ENCODE data around the gene SLC28A1. TPM values are rescaled to one million over a fixed set of nuclear protein-coding genes. Genes with fewer than 3 reads are reported as not detected.

SLC28A1 gene
- total RNA-seq, 3 donors from 2014 or later (not counting 1 experiment from before 2014, with no cell fraction given): not detected

GRCh38 chr15:84961114-84961452 is 76.6 kb downstream of the SLC28A1 start:
- peaks cover 16 to 23% of the 10 kb centered on the region in 2 donors for H3K27me3 Mint-ChIP-seq (ENCODE audit: low read depth in 2 of 2)
- no peak for DNase-seq
- H3K4me3 Mint-ChIP-seq: no peak overlapping the region
- H3K36me3 Mint-ChIP-seq: no peaks in the 10 kb centered on the region
- H3K27ac ChIP-seq (ENCODE audit: low read length): no peak overlapping the region
- no peaks in the 10 kb centered on the region for H3K4me1 ChIP-seq (ENCODE audit: control insufficient read depth, insufficient read depth, low read length)
- H3K9me3 Mint-ChIP-seq: no peaks in the 10 kb centered on the region
- no peak for TF ChIP-seq CTCF (IDR thresholded peaks at IDR 0.05)
- H3K4me1 Mint-ChIP-seq: no peaks in the 10 kb centered on the region
- intact Hi-C loops (cut with micrococcal nuclease): no loop called here
- no peaks in the 10 kb centered on the region for H3K36me3 ChIP-seq (ENCODE audit: control insufficient read depth, insufficient read depth, low read length)
- H3K27me3 ChIP-seq (ENCODE audit: control insufficient read depth, insufficient read depth, low read length): no peaks in the 10 kb centered on the region
- 90% methylated on average over 3 of the region's 3 CpGs for WGBS (ENCODE audit: insufficient coverage)
- H3K4me3 ChIP-seq (ENCODE audit: low read length): no peak overlapping the region
- no peaks in the 10 kb centered on the region for H3K9me3 ChIP-seq (ENCODE audit: control insufficient read depth, insufficient read depth, low read length)
- ATAC-seq: no peak
- H3K27ac Mint-ChIP-seq: no peak overlapping the region

- ATAC-seq: no peak
- no peak for TF ChIP-seq CTCF (IDR thresholded peaks at IDR 0.05)
- WGBS (ENCODE audit: insufficient coverage): 90% methylated on average over 2 of the region's 3 CpGs
- intact Hi-C loops (cut with micrococcal nuclease): no loop called here
- Mint-ChIP-seq H3K36me3 (no peaks in the 10 kb centered on the region), H3K9me3 (no peaks in the 10 kb centered on the region), H3K4me1 (no peaks in the 10 kb centered on the region), H3K27me3 (ENCODE audit: low read depth in 2 of 2) (peaks cover 16 to 17% of the 10 kb centered on the region in 2 donors), H3K27ac (no peak overlapping the region), H3K4me3 (no peak overlapping the region)
- Histone ChIP-seq H3K9me3 (ENCODE audit: control insufficient read depth, insufficient read depth, low read length) (no peaks in the 10 kb centered on the region), H3K27me3 (ENCODE audit: control insufficient read depth, insufficient read depth, low read length) (no peaks in the 10 kb centered on the region), H3K27ac (ENCODE audit: low read length) (no peak overlapping the region), H3K4me1 (ENCODE audit: control insufficient read depth, insufficient read depth, low read length) (no peaks in the 10 kb centered on the region), H3K4me3 (ENCODE audit: low read length) (no peak overlapping the region), H3K36me3 (ENCODE audit: control insufficient read depth, insufficient read depth, low read length) (no peaks in the 10 kb centered on the region)
- DNase-seq: no peak
Observed at GRCh38 chr15:84961707-84962106, 77.2 kb downstream of the SLC28A1 start.

GRCh38 chr15:84962955-84963354 is 78.5 kb downstream of the SLC28A1 start:
- Histone ChIP-seq H3K27ac (ENCODE audit: low read length) (no peak overlapping the region), H3K27me3 (ENCODE audit: control insufficient read depth, insufficient read depth, low read length) (no peaks in the 10 kb centered on the region), H3K36me3 (ENCODE audit: control insufficient read depth, insufficient read depth, low read length) (no peaks in the 10 kb centered on the region), H3K9me3 (ENCODE audit: control insufficient read depth, insufficient read depth, low read length) (no peaks in the 10 kb centered on the region), H3K4me3 (ENCODE audit: low read length) (no peak overlapping the region), H3K4me1 (ENCODE audit: control insufficient read depth, insufficient read depth, low read length) (no peaks in the 10 kb centered on the region)
- 83% methylated on average over 3 of the region's 3 CpGs for WGBS (ENCODE audit: insufficient coverage)
- Mint-ChIP-seq H3K27ac (no peak overlapping the region), H3K4me3 (no peak overlapping the region), H3K4me1 (no peaks in the 10 kb centered on the region), H3K36me3 (no peaks in the 10 kb centered on the region), H3K27me3 (ENCODE audit: low read depth in 2 of 2) (peaks cover 9 to 13% of the 10 kb centered on the region in 2 donors), H3K9me3 (no peaks in the 10 kb centered on the region)
- no peak for TF ChIP-seq CTCF (IDR thresholded peaks at IDR 0.05)
- ATAC-seq: no peak
- no peak for DNase-seq
- intact Hi-C loops (cut with micrococcal nuclease): no loop called here

- Mint-ChIP-seq H3K9me3 (no peaks in the 10 kb centered on the region), H3K4me3 (no peak overlapping the region), H3K36me3 (no peaks in the 10 kb centered on the region), H3K27me3 (ENCODE audit: low read depth in 2 of 2) (peaks cover 7 to 10% of the 10 kb centered on the region in 2 donors), H3K27ac (no peak overlapping the region), H3K4me1 (no peaks in the 10 kb centered on the region)
- no peak for TF ChIP-seq CTCF (IDR thresholded peaks at IDR 0.05)
- Histone ChIP-seq H3K36me3 (ENCODE audit: control insufficient read depth, insufficient read depth, low read length) (no peaks in the 10 kb centered on the region), H3K4me3 (ENCODE audit: low read length) (no peak overlapping the region), H3K27ac (ENCODE audit: low read length) (no peak overlapping the region), H3K27me3 (ENCODE audit: control insufficient read depth, insufficient read depth, low read length) (no peaks in the 10 kb centered on the region), H3K4me1 (ENCODE audit: control insufficient read depth, insufficient read depth, low read length) (no peaks in the 10 kb centered on the region), H3K9me3 (ENCODE audit: control insufficient read depth, insufficient read depth, low read length) (no peaks in the 10 kb centered on the region)
- intact Hi-C loops (cut with micrococcal nuclease): no loop called here
- ATAC-seq (no peak), DNase-seq (no peak)
- 87% methylated on average over 3 of the region's 3 CpGs for WGBS (ENCODE audit: insufficient coverage)
Observed at GRCh38 chr15:84967380-84967779, 82.9 kb downstream of the SLC28A1 start.
